Activated gamma-delta T cell treated with Interleukin-2 at 50 U/mL for 16 hours (primary cell): ENCODE measurements around the gene GALNT18.
A peak's percentile ranks its signal among the peaks of the same experiment; 100 is the strongest.

Experiments
- DNase-seq: peaks from one replicate; pipeline ENCODE4 v3.0.0-alpha.2; 2020

GALNT18 gene

DNA sequence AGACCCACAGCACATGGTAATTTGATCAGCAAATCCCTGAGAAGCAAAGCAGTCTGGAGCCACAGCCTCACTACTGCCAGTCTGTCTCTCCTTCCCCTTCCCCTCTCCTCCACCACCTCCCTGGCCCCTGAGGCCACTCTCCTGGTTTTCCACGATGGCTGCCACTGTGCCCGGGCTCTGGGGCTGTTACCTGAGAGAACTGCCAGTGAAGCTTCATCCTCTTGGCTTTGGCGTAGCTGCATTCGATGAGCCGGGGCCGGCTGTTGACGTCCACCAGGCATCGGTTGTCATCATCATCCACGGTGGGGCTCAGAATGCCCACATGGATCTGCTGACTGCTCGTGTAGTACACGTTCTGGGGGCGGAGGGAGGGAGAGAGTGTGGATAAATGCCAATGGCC is 329.0 kb downstream of the GALNT18 start:
- DNase-seq, result no peak

GRCh38 chr11:11291041-11292015 is 330.5 kb downstream of the GALNT18 start:
- no peak for DNase-seq

GRCh38 chr11:11290354-11290753 is 331.5 kb downstream of the GALNT18 start:
- no peak for DNase-seq

GRCh38 chr11:11289669-11290068 is 332.1 kb downstream of the GALNT18 start:
- DNase-seq, result no peak

DNA sequence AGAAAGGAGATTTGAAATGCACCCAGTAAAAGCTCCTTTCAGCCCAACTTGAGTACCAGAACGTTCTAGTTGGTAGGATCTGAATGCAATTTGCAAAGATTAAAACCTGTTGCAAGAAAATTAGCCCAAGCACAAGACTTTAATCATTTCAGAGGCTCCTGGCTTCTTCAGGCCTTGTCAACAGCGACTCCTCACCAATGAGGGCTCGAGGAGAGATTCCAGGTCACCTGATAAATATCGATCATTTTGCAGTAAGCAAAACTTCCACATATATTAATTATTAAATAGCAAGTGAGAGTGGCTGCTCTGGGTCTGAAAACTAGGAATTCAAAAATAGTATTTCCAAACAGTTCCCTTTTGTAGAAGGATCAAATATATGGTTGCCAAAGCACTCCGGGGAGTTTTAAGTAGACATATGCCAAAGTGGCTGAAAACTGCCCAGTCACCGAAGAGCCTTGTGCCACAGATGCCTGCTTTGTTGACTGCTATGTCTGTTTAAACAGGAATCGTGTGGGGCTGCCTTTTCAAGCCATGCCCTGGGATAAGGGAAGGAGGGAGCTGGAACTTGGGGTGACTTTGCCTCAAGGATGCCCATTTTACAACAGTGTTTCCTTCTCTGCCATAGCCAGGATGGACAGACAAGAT is 332.7 kb downstream of the GALNT18 start:
- DNase-seq, result no peak

- no peak for DNase-seq
These were observed 337.3 kb downstream of the GALNT18 start for GRCh38 chr11:11284481-11284880.

GRCh38 chr11:11281626-11282025 is 340.2 kb downstream of the GALNT18 start:
- DNase-seq, result no peak

DNA sequence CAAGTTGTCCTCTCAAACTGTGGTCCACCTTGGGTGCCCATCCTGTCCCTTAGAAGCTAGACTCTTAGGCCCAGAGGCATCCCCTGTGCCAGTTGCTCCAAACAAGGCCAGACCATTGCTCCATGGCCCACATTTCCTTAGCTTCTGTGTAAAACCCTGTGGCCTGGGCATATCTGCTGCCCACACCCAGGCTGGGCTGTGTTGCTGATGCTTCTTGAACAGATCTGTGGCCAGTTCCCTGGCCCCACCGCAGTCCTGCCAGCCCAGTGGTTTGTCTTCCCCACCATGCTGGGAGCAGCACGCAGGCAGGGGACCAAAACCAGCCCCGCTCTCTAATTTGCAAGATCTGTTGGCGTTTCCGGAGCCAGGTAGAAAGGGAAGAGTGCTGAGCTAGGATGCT is 341.0 kb downstream of the GALNT18 start:
- no peak for DNase-seq

DNA sequence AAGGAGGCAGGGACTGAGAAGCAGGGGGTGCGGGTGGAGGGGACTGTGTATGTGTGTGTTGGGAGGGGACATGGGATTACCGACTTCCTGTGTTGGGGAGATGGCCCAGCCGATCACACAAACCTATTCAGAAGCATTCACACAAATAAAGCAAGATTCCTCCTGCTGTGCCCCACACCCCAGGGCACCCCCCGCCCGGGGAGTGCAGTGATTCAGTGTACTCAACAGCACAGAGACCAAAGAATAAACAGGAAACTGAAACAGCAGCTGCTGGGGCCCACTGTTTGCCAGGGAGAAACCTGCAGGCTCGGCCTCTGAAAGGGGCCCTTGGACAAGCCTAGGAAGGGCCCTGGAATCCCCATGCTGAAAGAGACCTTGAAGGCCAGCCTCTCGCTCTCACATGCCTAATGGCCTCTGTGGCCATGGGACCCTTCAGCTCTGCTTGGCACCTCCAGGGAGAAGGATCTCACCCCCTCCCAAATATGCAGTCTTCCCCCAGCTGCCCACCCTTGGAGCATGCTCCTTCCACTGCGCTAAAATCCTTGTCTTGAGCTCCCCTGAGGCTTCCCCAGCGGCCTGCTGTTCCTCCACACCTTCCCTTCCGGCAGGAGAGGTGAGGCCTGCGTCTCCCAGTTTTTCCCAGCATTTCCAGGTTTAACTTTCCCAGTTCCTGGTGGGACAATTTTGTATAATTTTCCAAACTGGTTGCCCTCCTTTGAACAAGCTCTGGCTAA is 341.7 kb downstream of the GALNT18 start:
- DNase-seq, result no peak

GRCh38 chr11:11272254-11272653 is 349.6 kb downstream of the GALNT18 start:
- DNase-seq, result no peak

GRCh38 chr11:11270236-11270775 is 351.5 kb downstream of the GALNT18 start:
- DNase-seq, result no peak

- DNase-seq, result no peak
These were observed 353.1 kb downstream of the GALNT18 start for GRCh38 chr11:11268706-11269105.

- DNase-seq, result no peak
These were observed 353.7 kb downstream of the GALNT18 start for GRCh38 chr11:11268119-11268518.

GRCh38 chr11:11267312-11267711 is 354.5 kb downstream of the GALNT18 start:
- no peak for DNase-seq

DNA sequence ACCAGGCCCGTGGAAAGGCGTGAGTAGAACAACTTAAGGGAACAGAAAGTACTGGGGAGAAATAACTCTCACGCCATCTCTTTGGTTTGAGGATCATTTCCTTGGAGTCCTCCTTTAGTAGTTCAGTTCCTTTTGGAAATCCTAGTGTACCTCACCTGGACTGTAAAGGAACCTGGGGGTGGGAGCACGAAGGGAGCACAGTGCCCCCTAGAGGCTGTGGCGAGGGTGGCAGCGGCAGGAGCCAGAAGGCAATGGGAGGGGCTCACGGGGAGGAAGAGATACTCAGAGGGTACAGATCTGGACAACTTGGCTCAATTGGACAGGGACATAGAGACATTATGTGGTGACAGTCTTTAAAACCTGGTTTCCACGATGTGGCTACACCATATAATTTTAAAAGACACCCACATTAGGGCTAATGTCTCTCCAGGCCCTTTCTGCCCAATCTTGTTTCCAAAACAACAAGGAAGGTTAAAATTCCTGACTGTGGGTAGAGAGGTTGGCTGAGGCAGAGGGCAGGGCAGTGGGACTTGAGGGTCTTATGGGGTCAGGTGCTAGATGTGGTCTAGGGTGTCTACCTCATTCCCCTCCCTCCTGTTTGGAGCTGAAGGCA is 355.7 kb downstream of the GALNT18 start:
- DNase-seq, result peak; percentile 33

GRCh38 chr11:11265320-11265719 is 356.5 kb downstream of the GALNT18 start:
- DNase-seq, result no peak

DNA sequence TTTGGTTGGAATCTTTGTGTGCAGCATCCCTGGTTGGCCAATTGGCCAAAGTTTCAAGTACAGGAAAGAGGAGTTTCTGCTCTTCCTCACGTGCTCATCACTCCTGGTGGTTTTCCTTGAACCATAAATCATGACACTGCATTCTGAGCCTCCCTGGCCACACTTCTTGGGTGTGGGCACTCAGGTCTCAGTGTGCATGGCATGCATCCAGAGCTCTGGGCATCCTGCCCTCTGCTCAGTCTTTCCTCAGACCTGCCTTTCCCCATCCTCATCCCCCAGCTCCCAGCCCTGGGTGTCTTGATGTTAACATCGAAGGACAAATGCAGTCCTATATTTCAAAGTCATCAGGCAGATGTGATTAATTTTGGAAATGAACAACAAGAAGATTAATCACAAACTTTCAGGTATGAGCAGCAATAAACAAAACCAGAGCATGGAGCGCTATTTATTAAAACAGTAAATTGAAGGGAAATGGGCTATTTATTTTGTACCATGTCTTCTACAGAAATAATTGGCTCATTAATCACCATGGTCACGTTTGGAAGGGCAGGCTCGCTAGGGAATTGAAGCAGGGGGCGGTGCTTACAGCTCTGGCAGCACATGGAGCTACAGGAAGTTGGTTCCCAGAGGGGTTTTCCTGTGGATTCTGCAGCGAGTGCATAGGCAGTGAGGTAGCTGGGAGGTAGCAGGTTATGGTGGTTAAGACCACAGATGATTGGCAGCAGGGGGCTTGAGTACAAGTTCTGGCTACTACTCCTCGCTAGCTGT is 358.4 kb downstream of the GALNT18 start:
- DNase-seq, result no peak

- no peak for DNase-seq
These were observed 359.5 kb downstream of the GALNT18 start for GRCh38 chr11:11262171-11262920.

- DNase-seq, result no peak
These were observed 360.2 kb downstream of the GALNT18 start for GRCh38 chr11:11261629-11262028.

DNA sequence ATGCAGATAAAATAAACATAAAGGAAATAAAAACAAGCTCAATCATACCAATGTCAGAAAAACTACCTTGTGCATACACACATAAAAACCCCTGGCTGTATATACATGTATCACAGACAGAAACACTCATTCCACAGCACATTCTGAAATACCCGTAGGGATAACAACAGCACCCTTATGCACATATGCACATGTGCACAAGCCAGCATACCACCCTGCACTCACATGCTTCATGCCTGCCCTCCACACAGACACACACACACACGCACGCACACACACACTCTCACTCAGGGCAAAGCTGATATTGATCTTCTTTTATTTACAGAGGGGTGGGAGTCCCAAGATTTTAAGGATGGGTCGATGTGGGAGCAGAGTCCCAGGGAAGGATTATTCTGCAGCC is 360.9 kb downstream of the GALNT18 start:
- DNase-seq, result no peak

DNA sequence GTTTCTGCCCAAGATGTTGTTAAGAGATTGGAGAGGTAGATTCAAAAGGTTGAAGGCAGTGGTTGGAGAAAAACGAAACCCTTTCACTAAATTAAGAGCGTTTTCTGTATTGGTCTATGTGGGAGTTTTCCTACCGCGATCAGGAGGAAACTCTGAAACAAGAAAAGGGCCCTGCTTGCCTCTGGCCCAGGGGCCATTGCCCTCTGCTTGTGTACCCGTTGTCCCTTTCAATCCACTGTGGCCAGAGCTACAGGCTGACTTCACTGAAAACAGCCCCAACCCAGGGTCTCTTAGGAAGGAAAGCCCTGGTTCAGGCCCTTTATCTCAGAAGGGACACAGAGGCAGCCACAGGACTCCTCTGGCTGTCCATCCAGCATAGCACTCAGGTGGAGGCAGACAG is 367.8 kb downstream of the GALNT18 start:
- no peak for DNase-seq
